ENCODE data around the gene NET1. TPM values are rescaled to one million over a fixed set of nuclear protein-coding genes. Genes with fewer than 3 reads are reported as not detected.

NET1 gene
- polyA plus RNA-seq, 1 of the 3 experiments (the other 2 are of a cell fraction), result 4.7 TPM

GRCh38 chr10:5387169-5387568 is 25.2 kb upstream of the NET1 start:
- no peak overlapping the region for H3K27ac ChIP-seq (ENCODE audit: low read depth in 2 of 2, low read length in 1 of 2)
- no peaks in the 10 kb centered on the region; a peak in 1 of 4 replicates for H3K4me1 ChIP-seq (ENCODE audit: control insufficient read depth in 1 of 2, insufficient read depth in 2 of 2, low read depth in 1 of 2, low read length in 1 of 2)
- H3K9ac ChIP-seq, result no peak overlapping the region
- no peaks in the 10 kb centered on the region for H4K20me1 ChIP-seq (ENCODE audit: insufficient read depth)
- H3K36me3 ChIP-seq (replicated peaks in 1 of 2; ENCODE audit: control insufficient read depth in 1 of 2, insufficient read depth in 2 of 2, low read length in 1 of 2), result no peaks in the 10 kb centered on the region
- no peaks in the 10 kb centered on the region for H3K79me2 ChIP-seq (ENCODE audit: insufficient read depth)
- CTCF ChIA-PET, result interaction anchor here (1.0 to 1.4 kb wide), 4 partner anchors 47 to 572 kb away, joined by 3 read pairs; no protein-coding TSS in a partner anchor
- 22% methylated on average over 5 of the region's 5 CpGs for WGBS (ENCODE audit: low lambda C conversion rate)
- H3K9me2 ChIP-seq, result peaks cover 2% of the 10 kb centered on the region; the same call in 1 of the 2 replicates
- no peaks in the 10 kb centered on the region; the same call in 1 of the 2 replicates for H3K27me3 ChIP-seq (ENCODE audit: insufficient read depth)
- peaks cover 13% of the 10 kb centered on the region for H3K9me3 ChIP-seq
- no peak overlapping the region for H3K4me3 ChIP-seq (ENCODE audit: low read depth in 2 of 2, low read length in 1 of 2)
- H3K4me2 ChIP-seq, result no peak overlapping the region
- DNase-seq, result no peak
- TF ChIP-seq RFX5 (IDR thresholded peaks at IDR 0.05; ENCODE audit: low read length) (no peak), FOSL2 (IDR thresholded peaks at IDR 0.05; ENCODE audit: borderline replicate concordance, low read depth) (no peak), TCF12 (IDR thresholded peaks at IDR 0.05) (no peak)
- TF ChIP-seq, protein P1, sequence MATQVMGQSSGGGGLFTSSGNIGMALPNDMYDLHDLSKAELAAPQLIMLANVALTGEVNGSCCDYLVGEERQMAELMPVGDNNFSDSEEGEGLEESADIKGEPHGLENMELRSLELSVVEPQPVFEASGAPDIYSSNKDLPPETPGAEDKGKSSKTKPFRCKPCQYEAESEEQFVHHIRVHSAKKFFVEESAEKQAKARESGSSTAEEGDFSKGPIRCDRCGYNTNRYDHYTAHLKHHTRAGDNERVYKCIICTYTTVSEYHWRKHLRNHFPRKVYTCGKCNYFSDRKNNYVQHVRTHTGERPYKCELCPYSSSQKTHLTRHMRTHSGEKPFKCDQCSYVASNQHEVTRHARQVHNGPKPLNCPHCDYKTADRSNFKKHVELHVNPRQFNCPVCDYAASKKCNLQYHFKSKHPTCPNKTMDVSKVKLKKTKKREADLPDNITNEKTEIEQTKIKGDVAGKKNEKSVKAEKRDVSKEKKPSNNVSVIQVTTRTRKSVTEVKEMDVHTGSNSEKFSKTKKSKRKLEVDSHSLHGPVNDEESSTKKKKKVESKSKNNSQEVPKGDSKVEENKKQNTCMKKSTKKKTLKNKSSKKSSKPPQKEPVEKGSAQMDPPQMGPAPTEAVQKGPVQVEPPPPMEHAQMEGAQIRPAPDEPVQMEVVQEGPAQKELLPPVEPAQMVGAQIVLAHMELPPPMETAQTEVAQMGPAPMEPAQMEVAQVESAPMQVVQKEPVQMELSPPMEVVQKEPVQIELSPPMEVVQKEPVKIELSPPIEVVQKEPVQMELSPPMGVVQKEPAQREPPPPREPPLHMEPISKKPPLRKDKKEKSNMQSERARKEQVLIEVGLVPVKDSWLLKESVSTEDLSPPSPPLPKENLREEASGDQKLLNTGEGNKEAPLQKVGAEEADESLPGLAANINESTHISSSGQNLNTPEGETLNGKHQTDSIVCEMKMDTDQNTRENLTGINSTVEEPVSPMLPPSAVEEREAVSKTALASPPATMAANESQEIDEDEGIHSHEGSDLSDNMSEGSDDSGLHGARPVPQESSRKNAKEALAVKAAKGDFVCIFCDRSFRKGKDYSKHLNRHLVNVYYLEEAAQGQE (IDR thresholded peaks at IDR 0.05; ENCODE audit: low read depth, low read length), result no peak
- POLR2A ChIA-PET, result no interaction called here
- H2AFZ ChIP-seq (ENCODE audit: low read depth), result no peak overlapping the region
- no peaks in the 10 kb centered on the region for H3F3A ChIP-seq (replicated peaks; ENCODE audit: insufficient read depth)

GRCh38 chr10:5390607-5391205 is 21.7 kb upstream of the NET1 start:
- H3K27ac ChIP-seq (ENCODE audit: low read depth in 2 of 2, low read length in 1 of 2), result no peak overlapping the region
- no peaks in the 10 kb centered on the region for H4K20me1 ChIP-seq (ENCODE audit: insufficient read depth)
- no peak overlapping the region for H2AFZ ChIP-seq (ENCODE audit: low read depth)
- H3K9ac ChIP-seq, result no peak overlapping the region
- H3K36me3 ChIP-seq (replicated peaks in 1 of 2; ENCODE audit: control insufficient read depth in 1 of 2, insufficient read depth in 2 of 2, low read length in 1 of 2), result no peaks in the 10 kb centered on the region
- H3K79me2 ChIP-seq (ENCODE audit: insufficient read depth), result no peaks in the 10 kb centered on the region
- H3K4me1 ChIP-seq (ENCODE audit: control insufficient read depth in 1 of 2, insufficient read depth in 2 of 2, low read depth in 1 of 2, low read length in 1 of 2), result no peaks in the 10 kb centered on the region; a peak in 1 of 4 replicates
- H3K9me3 ChIP-seq, result peaks cover 13% of the 10 kb centered on the region
- no peak for DNase-seq
- H3K9me2 ChIP-seq, result no peaks in the 10 kb centered on the region
- CTCF ChIA-PET, result interaction anchor here (0.9 to 1.2 kb wide), 2 partner anchors 43 to 541 kb away, joined by 3 to 4 read pairs; no protein-coding TSS in a partner anchor
- no peak overlapping the region for H3K4me2 ChIP-seq
- 63% methylated on average over 1 of the region's 1 CpG for whole genome bisulfite sequencing (ENCODE audit: low lambda C conversion rate)
- POLR2A ChIA-PET, result no interaction called here
- no peaks in the 10 kb centered on the region; the same call in 1 of the 2 replicates for H3K27me3 ChIP-seq (ENCODE audit: insufficient read depth)
- H3K4me3 ChIP-seq (ENCODE audit: low read depth in 2 of 2, low read length in 1 of 2), result no peak overlapping the region
- no peaks in the 10 kb centered on the region for H3F3A ChIP-seq (replicated peaks; ENCODE audit: insufficient read depth)
- no peak for TF ChIP-seq CHD2 (IDR thresholded peaks at IDR 0.05; ENCODE audit: low read length, partially characterized antibody)
- TF ChIP-seq RAD21 (IDR thresholded peaks at IDR 0.05; ENCODE audit: low read length), result no peak
- no peak for TF ChIP-seq GATA2 (CRISPR knock-in tag; IDR thresholded peaks at IDR 0.05)
- TF ChIP-seq SIN3A (IDR thresholded peaks at IDR 0.05; ENCODE audit: borderline replicate concordance, low read depth, low read length), result no peak
- no peak for TF ChIP-seq TCF12 (IDR thresholded peaks at IDR 0.05)
- TF ChIP-seq IRF3 (IDR thresholded peaks at IDR 0.05; ENCODE audit: low read depth, low read length), result no peak
- TF ChIP-seq, protein P1 (IDR thresholded peaks at IDR 0.05; ENCODE audit: low read depth, low read length), result no peak
- TF ChIP-seq EP300 (IDR thresholded peaks at IDR 0.05; ENCODE audit: borderline replicate concordance in 1 of 2, low read depth in 1 of 2, low read length in 1 of 2), result no peak
- no peak for TF ChIP-seq USF2 (IDR thresholded peaks at IDR 0.05; ENCODE audit: borderline replicate concordance, low read depth, low read length)
- TF ChIP-seq RFX5 (IDR thresholded peaks at IDR 0.05; ENCODE audit: low read length), result no peak
- no peak for TF ChIP-seq POLR2AphosphoS5 (IDR thresholded peaks at IDR 0.05; ENCODE audit: low read depth, low read length)
- TF ChIP-seq EZH2phosphoT487 (IDR thresholded peaks at IDR 0.05; ENCODE audit: borderline replicate concordance, low read depth), result no peak
- no peak for TF ChIP-seq NRF1 (IDR thresholded peaks at IDR 0.05; ENCODE audit: low read depth, low read length)
- TF ChIP-seq SMC3 (IDR thresholded peaks at IDR 0.05; ENCODE audit: low read depth, low read length), result no peak
- no peak for TF ChIP-seq TAF1 (IDR thresholded peaks at IDR 0.05; ENCODE audit: borderline replicate concordance, low read depth, low read length)
